GM18520 (cell line): ENCODE results near the gene PPP6C.

Experiments
- ATAC-seq: cut with Tn5 transposase; IDR thresholded peaks from one replicate; pipeline ENCODE4 v1.9.1; 2021; ENCODE audit not compliant: unreplicated experiment

Gene PPP6C

GRCh38 chr9:125099816-125100215 is 89.8 kb downstream of the PPP6C start:
- no peak for ATAC-seq
